HepG2 (cell line): ENCODE measurements around the gene CDK2AP2. TPM values are rescaled to one million over a fixed set of nuclear protein-coding genes. Genes with fewer than 3 reads are reported as not detected.
A peak's percentile ranks its signal among the peaks of the same experiment; 100 is the strongest.

Source experiments
- BCL3 ChIP-seq: sonication (generic); formaldehyde crosslinking; IDR thresholded peaks from 2 replicates; pipeline ENCODE4 v1.5.1; 2020; ENCODE audit warnings: mild to moderate bottlenecking, missing genetic modification reagents, moderate library complexity
- IRX3 ChIP-seq: sonication (generic); formaldehyde crosslinking; IDR thresholded peaks from 2 replicates; pipeline ENCODE4 v1.8.1; 2023; ENCODE audit warnings: mild to moderate bottlenecking, low read depth, missing genetic modification reagents, borderline replicate concordance
- JUNB ChIP-seq: sonication (generic); formaldehyde crosslinking; IDR thresholded peaks from 2 replicates; pipeline ENCODE4 v1.8.0; 2022; ENCODE audit warnings: missing genetic modification reagents, mild to moderate bottlenecking, borderline replicate concordance
- KDM2A ChIP-seq: sonication (generic); formaldehyde crosslinking; IDR thresholded peaks from 2 replicates; pipeline ENCODE4 v1.4.0; 2020; ENCODE audit warnings: low read depth, missing genetic modification reagents, borderline replicate concordance
- NFIC ChIP-seq: IDR thresholded peaks from 2 replicates; pipeline ENCODE4 v1.6.1; 2012; ENCODE audit warnings: mild to moderate bottlenecking, low read length, inconsistent platforms
- PAWR ChIP-seq: sonication (generic); formaldehyde crosslinking; IDR thresholded peaks from 2 replicates; pipeline ENCODE4 v1.4.0; 2020; ENCODE audit warnings: missing genetic modification reagents, mild to moderate bottlenecking, borderline replicate concordance
- PCBP2 ChIP-seq: fragments of 200-400 bp; formaldehyde crosslinking; optimal IDR thresholded peaks from 2 replicates; pipeline ENCODE3; 2018; ENCODE audit warnings: low read length, low read depth; ENCODE audit not compliant: poor library complexity, severe bottlenecking
- PITX1 ChIP-seq: sonication (generic); formaldehyde crosslinking; IDR thresholded peaks from 2 replicates; pipeline ENCODE4 v1.5.1; 2020; ENCODE audit warnings: mild to moderate bottlenecking, missing genetic modification reagents
- RAD21 ChIP-seq: fragments of 450-650 bp; formaldehyde crosslinking; IDR thresholded peaks from 2 replicates; pipeline ENCODE4 v1.5.0; 2020; ENCODE audit warnings: mild to moderate bottlenecking
- SP2 ChIP-seq: sonication (generic); formaldehyde crosslinking; IDR thresholded peaks from 2 replicates; pipeline ENCODE4 v1.5.1; 2020; ENCODE audit warnings: mild to moderate bottlenecking, missing genetic modification reagents
- TFDP1 ChIP-seq: IDR thresholded peaks from 2 replicates; pipeline ENCODE4 v1.6.1; 2016; ENCODE audit warnings: missing compliant biosample characterization, missing genetic modification reagents, borderline replicate concordance
- ZFY ChIP-seq: sonication (generic); formaldehyde crosslinking; IDR thresholded peaks from 2 replicates; pipeline ENCODE4 v1.4.0; 2020; ENCODE audit warnings: missing genetic modification reagents
- ZNF230 ChIP-seq: sonication (generic); formaldehyde crosslinking; IDR thresholded peaks from 2 replicates; pipeline ENCODE4 v1.4.0; 2020; ENCODE audit warnings: mild to moderate bottlenecking, missing genetic modification reagents
- ZNF446 ChIP-seq: sonication (generic); formaldehyde crosslinking; IDR thresholded peaks from 2 replicates; pipeline ENCODE4 v1.5.0; 2020; ENCODE audit warnings: mild to moderate bottlenecking, missing genetic modification reagents
- ZNF775 ChIP-seq: sonication (generic); formaldehyde crosslinking; IDR thresholded peaks from 2 replicates; pipeline ENCODE4 v1.4.0; 2020; ENCODE audit warnings: missing genetic modification reagents, mild to moderate bottlenecking, moderate library complexity, borderline replicate concordance
- polyA plus RNA-seq, 8 experiments: library from polyadenylated mRNA; depleted of rRNA in 3 of 8; stranded (reverse) in 7 of 8; unstranded in 1 of 8; fragments of >200 nt; fragmentation: Illumina TruSeq in 4 of 8; extraction: Trizol in 4 of 8; gene quantifications; 2 replicates each; pipeline versions ENCODE4 v1.2.1 to v1.2.3, GENCODE V29; 2011 to 2016; ENCODE audit warnings: low read depth in 4 of 8, missing spikeins in 1 of 8, mixed read lengths in 1 of 8; ENCODE audit not compliant: insufficient read depth in 1 of 8
- total RNA-seq, 5 experiments: library from RNA; depleted of rRNA; stranded (reverse); fragments of >200 nt; fragmentation: Illumina TruSeq; extraction: Trizol; gene quantifications; 2 replicates each; pipeline ENCODE4 v1.2.3, GENCODE V29; 2016; ENCODE audit warnings: low read depth in 1 of 5
- TF ChIP-seq, protein P1 (sequence below): sonication (generic); formaldehyde crosslinking; IDR thresholded peaks from 2 replicates; pipeline ENCODE4 v1.5.1; 2020; ENCODE audit warnings: missing genetic modification reagents, mild to moderate bottlenecking, borderline replicate concordance
- TF ChIP-seq, protein P2 (sequence below): sonication (generic); formaldehyde crosslinking; IDR thresholded peaks from 2 replicates; pipeline ENCODE4 v1.5.1; 2020; ENCODE audit warnings: mild to moderate bottlenecking, missing genetic modification reagents
- TF ChIP-seq, protein P3 (sequence below): sonication (generic); formaldehyde crosslinking; conservative IDR thresholded peaks from 2 replicates; pipeline ENCODE4 v1.8.0; 2022; ENCODE audit warnings: missing genetic modification reagents

Gene CDK2AP2
- total and polyA plus RNA-seq, 2 of the 13 experiments (the other 11 are each of a cell fraction or from before 2014, with no cell fraction given), result 15.0 to 23.2 TPM

GRCh38 chr11:67482827-67483798, 24.8 kb downstream of the CDK2AP2 start, which contains the start of gene AIP (continued):
- TF ChIP-seq BCL3 (peak; percentile 98), ZNF775 (CRISPR knock-in tag) (peak; percentile 94), ZNF446 (peak; percentile 99), JUNB (CRISPR knock-in tag) (no peak), ZNF230 (peak; percentile 94; the same call in 1 of the 2 replicates), SP2 (CRISPR knock-in tag) (peak; percentile 88), TFDP1 (CRISPR knock-in tag) (peak; percentile 100), RAD21 (CRISPR knock-in tag) (no peak), PAWR (CRISPR knock-in tag) (peak; percentile 76), PITX1 (peak; percentile 73), ZFY (CRISPR knock-in tag) (peak; percentile 86), PCBP2 (no peak), NFIC (no peak), IRX3 (CRISPR knock-in tag) (peak; percentile 99), KDM2A (peak; percentile 89)
- TF ChIP-seq, protein P1, sequence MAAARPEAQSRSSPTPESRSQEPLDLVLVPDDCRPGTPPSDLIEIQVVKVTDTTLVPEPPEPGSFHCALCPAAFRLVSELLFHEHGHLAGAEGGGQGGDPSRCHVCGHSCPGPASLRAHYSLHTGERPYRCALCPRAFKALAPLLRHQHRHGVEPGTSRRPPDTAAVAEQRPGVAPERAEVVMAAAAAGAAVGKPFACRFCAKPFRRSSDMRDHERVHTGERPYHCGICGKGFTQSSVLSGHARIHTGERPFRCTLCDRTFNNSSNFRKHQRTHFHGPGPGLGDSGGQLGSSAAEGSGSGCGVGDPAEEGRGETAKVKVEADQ (CRISPR knock-in tag), result peak; percentile 88; the same call in 1 of the 2 replicates
- TF ChIP-seq, protein P2, sequence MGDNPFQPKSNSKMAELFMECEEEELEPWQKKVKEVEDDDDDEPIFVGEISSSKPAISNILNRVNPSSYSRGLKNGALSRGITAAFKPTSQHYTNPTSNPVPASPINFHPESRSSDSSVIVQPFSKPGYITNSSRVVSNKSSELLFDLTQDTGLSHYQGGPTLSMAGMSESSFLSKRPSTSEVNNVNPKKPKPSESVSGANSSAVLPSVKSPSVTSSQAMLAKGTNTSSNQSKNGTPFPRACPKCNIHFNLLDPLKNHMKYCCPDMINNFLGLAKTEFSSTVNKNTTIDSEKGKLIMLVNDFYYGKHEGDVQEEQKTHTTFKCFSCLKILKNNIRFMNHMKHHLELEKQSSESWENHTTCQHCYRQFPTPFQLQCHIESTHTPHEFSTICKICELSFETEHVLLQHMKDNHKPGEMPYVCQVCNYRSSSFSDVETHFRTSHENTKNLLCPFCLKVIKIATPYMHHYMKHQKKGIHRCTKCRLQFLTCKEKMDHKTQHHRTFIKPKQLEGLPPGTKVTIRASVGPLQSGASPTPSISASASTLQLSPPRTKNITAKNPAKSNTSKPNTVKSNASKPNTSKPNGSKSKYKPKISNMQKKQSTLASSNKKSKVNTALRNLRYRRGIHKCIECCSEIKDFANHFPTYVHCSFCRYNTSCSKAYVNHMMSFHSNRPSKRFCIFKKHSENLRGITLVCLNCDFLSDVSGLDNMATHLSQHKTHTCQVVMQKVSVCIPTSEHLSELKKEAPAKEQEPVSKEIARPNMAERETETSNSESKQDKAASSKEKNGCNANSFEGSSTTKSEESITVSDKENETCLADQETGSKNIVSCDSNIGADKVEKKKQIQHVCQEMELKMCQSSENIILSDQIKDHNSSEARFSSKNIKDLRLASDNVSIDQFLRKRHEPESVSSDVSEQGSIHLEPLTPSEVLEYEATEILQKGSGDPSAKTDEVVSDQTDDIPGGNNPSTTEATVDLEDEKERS (CRISPR knock-in tag), result peak; percentile 97
- TF ChIP-seq, protein P3, sequence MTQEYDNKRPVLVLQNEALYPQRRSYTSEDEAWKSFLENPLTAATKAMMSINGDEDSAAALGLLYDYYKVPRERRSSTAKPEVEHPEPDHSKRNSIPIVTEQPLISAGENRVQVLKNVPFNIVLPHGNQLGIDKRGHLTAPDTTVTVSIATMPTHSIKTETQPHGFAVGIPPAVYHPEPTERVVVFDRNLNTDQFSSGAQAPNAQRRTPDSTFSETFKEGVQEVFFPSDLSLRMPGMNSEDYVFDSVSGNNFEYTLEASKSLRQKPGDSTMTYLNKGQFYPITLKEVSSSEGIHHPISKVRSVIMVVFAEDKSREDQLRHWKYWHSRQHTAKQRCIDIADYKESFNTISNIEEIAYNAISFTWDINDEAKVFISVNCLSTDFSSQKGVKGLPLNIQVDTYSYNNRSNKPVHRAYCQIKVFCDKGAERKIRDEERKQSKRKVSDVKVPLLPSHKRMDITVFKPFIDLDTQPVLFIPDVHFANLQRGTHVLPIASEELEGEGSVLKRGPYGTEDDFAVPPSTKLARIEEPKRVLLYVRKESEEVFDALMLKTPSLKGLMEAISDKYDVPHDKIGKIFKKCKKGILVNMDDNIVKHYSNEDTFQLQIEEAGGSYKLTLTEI (CRISPR knock-in tag), result no peak
